Astrocyte (in vitro differentiated cells and primary cell): ENCODE data around the gene PTPRN2.

Source experiments
- CTCF ChIP-seq: IDR thresholded peaks from 2 replicates; pipeline ENCODE4 v1.5.1; 2011; ENCODE audit warnings: low read depth, mild to moderate bottlenecking, inconsistent platforms, low read length, moderate library complexity; ENCODE audit not compliant: insufficient read depth
- EZH2 ChIP-seq: IDR thresholded peaks from 2 replicates; pipeline ENCODE4 v1.6.1; 2012; ENCODE audit warnings: mild to moderate bottlenecking, low read length, inconsistent platforms; ENCODE audit not compliant: insufficient read depth

- no peak for TF ChIP-seq CTCF
- TF ChIP-seq EZH2: no peak
Observed at GRCh38 chr7:157744786-157745601, 842.6 kb downstream of the PTPRN2 start.
